IMR-90 (cell line): ENCODE results near the gene PRTG.

Source experiments
- CEBPB ChIP-seq: IDR thresholded peaks from 2 replicates; pipeline ENCODE4 v1.6.1; 2012; ENCODE audit warnings: low read depth, low read length, improper control_type of control experiment
- CHD1 ChIP-seq: IDR thresholded peaks from 2 replicates; pipeline ENCODE4 v1.6.1; 2012; ENCODE audit warnings: low read depth, low read length, improper control_type of control experiment
- CTCF ChIP-seq: conservative IDR thresholded peaks from 2 replicates; pipeline ENCODE4 v1.5.1; 2012; ENCODE audit warnings: mild to moderate bottlenecking, low read depth, low read length, improper control_type of control experiment
- MAZ ChIP-seq: IDR thresholded peaks from 2 replicates; pipeline ENCODE4 v1.6.1; 2012; ENCODE audit warnings: low read depth, mild to moderate bottlenecking, low read length, improper control_type of control experiment, moderate library complexity, borderline replicate concordance
- NFE2L2 ChIP-seq: fragments of 150-350 bp; IDR thresholded peaks from 2 replicates; pipeline ENCODE4 v1.6.1; 2016; ENCODE audit warnings: low read depth, mild to moderate bottlenecking, low read length
- POLR2A ChIP-seq: IDR thresholded peaks from 2 replicates; pipeline ENCODE4 v1.6.1; 2012; ENCODE audit warnings: mild to moderate bottlenecking, low read depth, low read length
- RAD21 ChIP-seq: IDR thresholded peaks from 2 replicates; pipeline ENCODE4 v1.6.1; 2012; ENCODE audit warnings: low read length, improper control_type of control experiment
- RFX5 ChIP-seq: IDR thresholded peaks from 2 replicates; pipeline ENCODE4 v1.8.0; 2012; ENCODE audit warnings: low read depth, mild to moderate bottlenecking, low read length, moderate library complexity
- SMC3 ChIP-seq: fragments of 150-350 bp; IDR thresholded peaks from 2 replicates; pipeline ENCODE4 v1.6.1; 2016; ENCODE audit warnings: low read depth, mild to moderate bottlenecking, antibody characterized with exemption, low read length, moderate library complexity

DNA sequence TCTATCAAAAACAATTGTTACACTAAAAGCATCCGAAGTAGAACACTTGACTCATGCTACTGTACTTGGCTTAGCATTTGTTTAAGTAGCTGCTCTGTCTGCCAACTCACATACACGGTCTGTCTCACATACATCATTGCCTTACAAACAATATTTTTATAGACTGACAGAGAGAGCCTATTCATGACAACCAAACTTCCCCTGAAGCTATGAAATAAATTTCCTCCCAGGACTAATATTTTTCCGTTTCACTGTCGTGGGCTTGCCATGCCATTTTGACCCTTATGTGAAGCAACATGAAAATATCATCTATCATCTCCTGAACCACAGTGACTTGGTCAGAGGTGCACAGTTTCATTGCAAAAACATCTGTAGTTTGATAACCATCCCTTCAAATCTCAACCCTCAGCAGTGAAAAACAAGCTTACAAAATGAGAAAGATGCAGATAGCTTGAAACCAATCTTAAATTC lies 88.4 kb downstream of the PRTG start:
- TF ChIP-seq CTCF (no peak), CEBPB (no peak), POLR2A (no peak), MAZ (no peak), CHD1 (no peak), RFX5 (no peak), NFE2L2 (no peak), RAD21 (no peak), SMC3 (no peak)
